Right forelimb (tissue), 1 donor: ENCODE data around the gene SPOCK1.
"Not testable (repeated sequence)": the region's sequence is repeated elsewhere in the genome, so short reads cannot be mapped to it uniquely, and the experiment has no call there.

Experiments used
- DNase-seq: peaks from one replicate; pipeline ENCODE4 v3.0.0-alpha.2; 2018

Gene SPOCK1

DNA sequence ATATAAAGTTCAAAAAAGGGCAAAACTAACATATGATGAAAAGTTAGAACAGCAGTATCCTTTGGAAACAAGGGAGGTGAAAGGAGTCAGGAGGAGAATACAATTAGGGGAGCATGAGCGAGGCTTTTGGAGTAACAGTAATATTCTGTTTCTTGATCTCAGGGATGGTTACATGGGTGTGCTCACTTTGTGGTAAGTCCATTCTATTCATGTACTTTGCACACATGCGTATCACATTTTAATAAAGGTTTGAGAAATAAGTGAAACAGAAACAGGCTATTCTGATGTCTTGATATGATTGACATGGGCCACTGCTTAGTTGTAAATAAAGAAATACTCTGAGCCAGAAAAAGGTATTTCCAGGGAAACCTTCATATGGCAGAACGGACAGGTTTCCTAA lies 208.8 kb downstream of the SPOCK1 start:
- no peak for DNase-seq

- no peak for DNase-seq
Observed at GRCh38 chr5:137289856-137290255, 209.3 kb downstream of the SPOCK1 start.

DNA sequence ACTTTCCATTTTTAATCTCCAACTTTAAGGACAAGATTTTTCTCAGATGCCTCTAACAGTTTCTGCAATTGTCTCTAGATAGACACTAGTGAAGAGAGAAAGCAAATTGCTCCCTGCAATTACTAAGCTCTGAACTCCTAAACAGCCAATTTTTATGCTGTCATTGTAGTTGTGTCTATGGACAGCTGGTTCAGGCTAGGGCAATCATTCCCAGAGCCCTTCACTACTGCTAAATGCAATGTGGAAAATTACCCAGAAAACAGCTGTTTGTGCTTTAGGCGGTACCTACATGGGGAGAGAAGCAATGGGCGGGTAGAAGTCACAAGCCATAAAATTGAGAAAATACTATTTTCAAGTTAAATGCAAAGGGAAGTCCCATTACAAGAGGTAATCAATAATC lies 211.6 kb downstream of the SPOCK1 start:
- DNase-seq = no peak

- DNase-seq = no peak
Observed at GRCh38 chr5:137286025-137286610, 213.0 kb downstream of the SPOCK1 start.

DNA sequence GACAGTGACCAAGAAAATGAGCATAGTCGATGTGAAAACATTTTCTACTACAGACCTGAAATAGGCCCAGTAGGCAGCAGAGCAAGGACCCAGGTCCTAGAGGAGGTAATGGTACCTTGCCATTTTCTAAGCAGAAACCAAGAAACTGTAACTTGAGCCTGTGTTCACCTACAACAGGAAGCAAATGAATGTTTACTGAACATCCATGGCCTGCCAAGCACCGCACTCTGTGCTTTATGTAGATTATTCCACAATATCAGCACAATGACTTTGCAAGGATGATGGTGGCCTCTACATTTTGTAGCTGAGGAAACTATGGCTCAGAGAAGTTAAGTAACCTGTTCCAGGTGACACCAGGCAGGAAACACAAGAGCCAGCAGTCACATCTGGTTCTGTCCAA lies 215.3 kb downstream of the SPOCK1 start:
- DNase-seq = no peak

DNA sequence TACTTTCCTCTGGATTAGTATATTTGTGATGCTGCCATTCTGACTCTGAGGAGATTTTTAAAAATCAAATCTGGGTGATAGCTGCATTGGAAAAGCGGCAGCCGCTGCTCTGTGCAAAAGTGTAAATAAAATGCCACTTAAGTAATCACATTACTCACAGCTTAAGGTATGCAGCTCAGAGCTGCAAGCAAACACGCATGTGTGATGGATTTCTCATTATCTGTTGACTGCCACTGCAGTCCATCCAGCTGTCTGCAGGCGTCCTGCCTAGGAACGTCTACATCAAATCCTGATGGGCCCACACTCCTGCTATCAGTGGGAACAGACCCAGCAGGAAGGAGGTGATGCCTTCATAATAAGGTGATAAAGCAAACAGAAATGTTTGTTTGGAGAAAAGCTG lies 216.9 kb downstream of the SPOCK1 start:
- no peak for DNase-seq

DNA sequence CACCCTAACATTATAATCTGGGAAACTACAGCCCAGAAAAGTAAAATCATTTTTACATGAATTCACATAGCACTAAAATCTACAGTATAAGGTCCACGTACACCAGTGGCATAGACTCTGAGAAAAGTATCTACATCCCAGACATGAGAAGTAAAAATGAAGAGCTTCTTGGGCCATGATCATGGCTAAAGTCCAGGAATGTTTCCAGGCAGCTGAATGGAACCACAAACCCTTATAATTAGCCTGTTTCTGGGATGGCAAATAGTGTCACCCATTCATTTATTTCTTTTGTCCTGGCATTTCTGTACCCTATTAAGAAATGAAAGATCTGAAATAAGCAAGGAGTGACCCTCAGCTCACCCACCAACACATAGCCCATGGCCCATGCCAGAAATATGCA lies 217.9 kb downstream of the SPOCK1 start:
- DNase-seq = no peak

DNA sequence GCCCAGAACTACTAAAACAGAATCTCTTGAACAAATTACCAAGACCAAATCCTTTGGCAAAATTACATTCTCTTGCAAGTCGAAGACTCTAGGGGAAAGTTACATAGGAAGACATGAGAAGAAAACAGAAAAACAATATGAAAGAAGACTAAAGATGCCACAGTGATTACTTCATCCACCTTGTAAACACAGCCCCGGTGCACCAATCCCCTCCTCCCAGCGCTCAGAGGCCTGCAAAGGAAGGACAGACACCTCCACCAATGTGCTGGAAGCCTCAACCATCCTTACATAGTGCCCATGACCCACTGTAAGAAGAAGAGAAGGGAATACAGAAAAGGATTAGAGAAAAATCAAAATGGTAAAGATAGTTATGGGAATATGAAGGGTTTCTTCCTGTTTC lies 218.5 kb downstream of the SPOCK1 start:
- no peak for DNase-seq

DNA sequence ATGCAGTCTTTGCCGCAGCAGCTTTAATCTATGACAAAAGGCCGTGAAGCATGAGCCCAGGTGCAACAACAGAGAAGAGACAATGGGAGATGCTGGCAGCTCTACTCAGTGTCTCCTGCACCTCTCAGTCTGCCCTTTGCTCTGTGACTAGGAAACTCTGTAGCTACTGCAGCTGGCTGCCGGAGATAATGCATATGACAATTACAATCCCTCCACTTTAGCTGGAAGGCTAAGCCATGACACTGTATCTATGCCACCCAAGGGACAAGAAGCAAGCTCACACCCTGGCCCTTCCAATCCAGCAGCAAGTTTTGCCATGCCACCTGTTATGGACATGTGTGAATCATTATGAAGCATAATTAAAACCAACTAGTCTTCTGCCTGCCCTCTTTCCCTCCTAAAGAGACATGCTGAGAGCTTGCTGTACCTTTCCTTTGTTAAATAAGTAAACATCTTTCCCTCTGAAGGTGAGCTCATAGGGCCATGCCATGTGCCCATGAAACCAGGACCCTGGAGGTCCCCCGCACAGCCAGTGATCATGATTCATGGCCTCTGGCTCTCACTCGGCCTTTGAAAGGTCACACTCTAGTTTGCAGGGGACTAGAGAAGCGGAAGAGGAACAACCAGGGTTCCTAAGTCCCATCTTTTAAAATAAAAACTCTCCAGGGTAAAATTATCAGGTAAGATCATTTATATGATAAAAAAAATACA lies 219.4 kb downstream of the SPOCK1 start:
- no peak for DNase-seq

DNA sequence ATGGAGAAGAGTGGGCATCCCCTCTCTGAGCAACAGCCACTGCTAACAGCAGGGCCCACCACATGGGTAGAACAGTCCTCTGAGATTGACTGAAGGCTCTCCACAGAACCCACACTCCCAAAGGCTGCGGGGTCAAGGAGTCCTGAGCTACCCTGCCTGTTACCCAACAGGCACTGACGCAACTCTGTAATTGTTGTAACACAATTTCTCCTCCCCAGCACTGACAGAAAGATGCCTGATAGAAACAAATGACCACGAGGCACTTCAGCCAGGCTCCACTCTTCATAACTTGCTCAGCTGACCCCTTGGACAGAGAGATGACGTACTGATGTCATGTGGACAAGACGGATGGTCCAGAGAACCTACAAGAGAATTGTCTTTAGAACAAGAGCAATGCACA lies 220.7 kb downstream of the SPOCK1 start:
- no peak for DNase-seq

- no peak for DNase-seq
Observed at GRCh38 chr5:137275083-137275482, 224.0 kb downstream of the SPOCK1 start.

DNA sequence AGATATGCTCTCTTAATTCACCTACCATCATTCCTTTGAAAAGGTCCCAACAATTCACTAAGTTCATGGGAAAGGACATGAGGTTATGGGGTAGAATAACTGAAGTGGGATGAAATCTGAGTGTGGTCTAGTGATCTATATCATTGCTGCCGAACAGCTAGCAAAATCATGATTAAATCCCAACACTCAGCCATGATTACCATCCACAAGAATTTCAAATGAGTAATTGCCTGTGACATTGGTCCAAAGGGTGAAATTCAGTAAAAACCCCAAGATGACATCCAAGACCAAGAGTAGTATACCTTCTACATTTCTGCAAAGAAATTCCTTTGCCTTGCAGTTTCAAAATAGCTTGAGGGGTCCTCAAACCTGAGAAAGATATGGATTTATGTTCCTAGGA lies 225.6 kb downstream of the SPOCK1 start:
- no peak for DNase-seq

- DNase-seq = no peak
Observed at GRCh38 chr5:137272831-137273230, 226.3 kb downstream of the SPOCK1 start.

GRCh38 chr5:137269946-137270345 lies 229.2 kb downstream of the SPOCK1 start:
- DNase-seq = no peak

- DNase-seq = no peak
Observed at GRCh38 chr5:137269274-137269673, 229.9 kb downstream of the SPOCK1 start.

DNA sequence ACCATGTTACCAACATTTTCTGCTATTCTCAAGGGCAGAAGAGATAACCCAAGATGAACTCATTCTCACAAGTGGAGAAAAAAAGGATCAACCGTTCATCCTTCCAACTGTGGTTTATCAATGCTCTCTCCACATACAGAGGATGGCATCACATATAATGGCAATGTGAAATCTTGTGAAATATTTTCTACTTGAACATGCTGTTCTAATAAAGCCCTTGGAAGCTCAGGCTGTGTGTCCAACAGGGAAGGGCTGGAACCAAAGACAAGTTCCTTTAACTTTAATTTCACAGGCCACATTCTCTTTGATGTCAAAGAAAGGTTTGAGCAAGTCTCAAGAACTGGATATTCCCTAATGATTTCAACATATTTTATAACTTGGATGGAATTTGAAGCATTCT lies 230.5 kb downstream of the SPOCK1 start:
- DNase-seq = no peak

- DNase-seq = no peak
Observed at GRCh38 chr5:137266186-137266585, 232.9 kb downstream of the SPOCK1 start.

- no peak for DNase-seq
Observed at GRCh38 chr5:137265457-137265856, 233.7 kb downstream of the SPOCK1 start.

DNA sequence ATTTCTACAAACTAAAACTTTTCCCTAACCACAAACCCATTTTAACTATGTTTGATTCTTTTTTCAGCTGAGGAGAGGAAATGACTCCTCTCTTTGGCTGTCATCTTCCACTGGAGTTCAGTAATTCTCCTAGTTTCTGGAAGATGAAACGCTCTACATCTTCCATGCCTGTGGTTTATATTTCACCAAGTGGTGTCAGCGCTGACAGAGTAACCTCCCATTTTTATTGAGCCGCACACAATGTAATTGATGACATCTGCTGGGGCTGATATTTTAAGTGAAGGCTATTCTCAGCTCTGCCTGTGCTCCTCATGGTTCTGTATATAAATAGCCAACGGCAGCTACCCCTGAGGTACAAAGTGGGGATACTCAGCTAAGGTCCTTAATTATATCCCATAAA lies 234.6 kb downstream of the SPOCK1 start:
- no peak for DNase-seq

- DNase-seq = no peak
Observed at GRCh38 chr5:137264041-137264440, 235.1 kb downstream of the SPOCK1 start.

DNA sequence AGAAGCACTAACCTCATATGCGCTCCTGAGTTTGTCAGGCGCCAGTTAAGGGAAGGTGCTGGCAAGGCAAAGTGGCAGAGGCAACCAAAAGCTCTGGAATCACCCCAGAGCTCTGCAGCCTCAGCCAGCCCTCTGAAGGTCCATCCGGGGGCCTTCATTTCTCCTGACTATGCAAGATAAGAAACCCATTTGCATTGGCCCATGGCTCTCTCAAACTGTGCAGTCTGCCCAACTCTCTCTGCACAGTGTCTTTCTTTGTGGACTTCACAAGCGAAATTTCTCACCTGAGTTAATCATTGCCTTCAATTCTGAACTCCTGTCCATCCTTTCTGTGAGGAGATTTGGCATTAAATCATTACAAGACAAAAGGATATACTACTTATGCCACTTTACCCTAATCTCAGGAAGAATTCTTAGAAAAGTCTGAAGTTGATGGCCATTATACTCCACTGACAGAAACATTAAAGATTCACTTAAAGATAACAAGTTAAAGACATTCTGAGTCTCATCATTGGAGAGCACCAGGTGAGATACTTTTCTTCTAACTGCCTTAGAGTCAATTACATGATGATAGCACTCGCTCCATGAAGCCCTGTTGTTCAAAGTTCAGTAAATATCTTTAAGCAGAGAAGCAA lies 235.6 kb downstream of the SPOCK1 start:
- no peak for DNase-seq

GRCh38 chr5:137262818-137263217 lies 236.3 kb downstream of the SPOCK1 start:
- DNase-seq = no peak

DNA sequence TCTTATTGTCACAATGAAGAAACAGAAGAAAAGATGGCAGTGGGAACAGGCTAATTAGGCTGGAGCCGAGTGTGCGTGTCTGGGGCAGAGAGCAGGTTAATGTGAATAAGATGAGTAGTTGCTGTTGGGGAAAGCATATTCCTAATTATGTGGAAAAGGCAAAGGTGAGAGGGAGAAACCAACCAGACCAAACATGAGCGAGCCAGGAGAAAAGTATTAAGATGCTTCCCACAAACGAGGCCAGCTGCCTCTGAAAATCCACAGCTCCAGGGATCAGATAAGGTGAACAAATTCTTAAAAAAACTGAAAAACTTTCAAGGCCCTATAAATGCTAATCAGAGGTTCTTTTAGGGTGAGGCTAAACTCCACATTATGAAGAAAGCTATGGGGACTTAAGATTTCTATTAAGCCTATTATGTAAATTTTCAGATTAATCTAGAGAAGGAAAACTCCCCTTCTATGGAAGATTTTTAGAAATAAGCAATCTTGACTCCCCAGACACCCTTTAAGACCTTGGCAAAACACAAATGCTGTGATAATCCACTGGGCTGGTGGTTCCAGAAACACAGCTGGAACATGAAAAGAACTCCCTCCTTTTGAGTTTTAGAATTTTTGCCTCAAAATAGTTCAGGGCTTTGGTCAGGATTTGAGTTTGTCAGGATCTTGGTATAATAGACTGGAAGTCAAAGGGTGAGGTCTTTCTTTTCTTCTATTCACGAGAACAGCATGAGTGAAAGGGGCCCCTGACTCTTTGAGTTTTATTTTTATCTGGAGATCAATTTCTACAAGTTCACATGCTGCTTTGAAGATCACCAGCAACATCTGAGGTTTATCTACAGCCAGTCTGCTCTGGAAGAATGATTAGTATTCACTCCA lies 238.1 kb downstream of the SPOCK1 start:
- no peak for DNase-seq

- not testable (repeated sequence) for DNase-seq
Observed at GRCh38 chr5:137259115-137259514, 240.0 kb downstream of the SPOCK1 start.
